HG03045 (cell line): Measurements from ENCODE around the gene NANOS1.
A peak's percentile ranks its signal among the peaks of the same experiment; 100 is the strongest.
"Not testable (repeated sequence)": the region's sequence is repeated elsewhere in the genome, so short reads cannot be mapped to it uniquely, and the experiment has no call there.

Source experiments
- ATAC-seq: cut with Tn5 transposase; IDR thresholded peaks from one replicate; pipeline ENCODE4 v1.9.1; 2021; ENCODE audit warnings: mild to moderate bottlenecking, moderate library complexity; ENCODE audit not compliant: unreplicated experiment

The NANOS1 gene

DNA sequence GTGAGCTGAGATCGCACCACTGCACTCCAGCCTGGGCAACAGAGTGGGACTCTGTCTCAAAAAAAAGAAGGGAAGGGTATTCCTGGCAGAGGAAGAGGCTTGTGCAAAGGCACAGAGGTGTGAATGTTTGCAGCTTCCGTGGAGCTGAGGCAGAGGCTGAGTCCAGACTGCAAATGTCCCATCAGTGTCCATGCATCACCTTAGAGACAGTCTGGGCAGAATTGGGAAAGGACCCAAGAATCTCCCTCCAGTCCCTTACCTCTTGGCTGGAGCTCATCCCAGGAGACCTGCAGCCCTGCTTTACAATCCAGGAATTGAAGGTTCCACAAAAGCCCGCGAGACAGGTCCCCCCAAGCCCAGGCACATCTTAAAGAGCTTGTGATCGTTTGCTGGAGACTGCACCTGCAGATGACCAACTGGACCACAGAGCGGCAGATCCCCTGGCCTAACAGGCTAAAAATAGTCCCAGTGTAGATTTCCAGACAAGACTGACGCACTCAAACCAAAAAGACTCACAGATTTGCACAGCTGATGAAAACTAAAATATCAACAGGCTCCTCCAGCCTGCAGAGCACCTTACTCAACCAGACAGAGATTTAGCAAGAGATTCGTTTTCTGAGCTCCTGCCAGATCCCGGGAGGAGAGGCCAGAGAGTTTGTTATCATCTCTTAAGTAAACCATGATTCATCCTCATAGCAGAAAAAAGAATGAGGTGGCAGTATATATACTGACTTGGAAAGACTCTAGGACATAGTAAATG, 22.9 kb upstream of the NANOS1 start:
- no peak for ATAC-seq

DNA sequence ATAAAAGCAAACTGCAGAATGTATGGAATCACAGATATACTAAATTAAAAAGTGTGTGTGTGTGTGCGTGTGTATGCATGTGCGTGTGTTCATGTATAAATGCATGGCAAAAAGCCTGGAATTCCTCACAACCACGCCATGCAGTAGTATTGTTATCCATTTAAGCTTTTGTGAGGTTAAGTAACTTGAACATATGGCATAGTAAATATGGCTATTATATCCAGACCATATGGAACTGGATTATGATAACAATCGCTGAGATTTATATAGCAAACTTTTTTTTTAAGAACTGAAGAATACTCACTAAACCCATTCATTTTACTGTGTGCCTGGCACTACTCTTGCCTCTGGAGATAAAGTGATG, 22.3 kb upstream of the NANOS1 start:
- no peak for ATAC-seq

DNA sequence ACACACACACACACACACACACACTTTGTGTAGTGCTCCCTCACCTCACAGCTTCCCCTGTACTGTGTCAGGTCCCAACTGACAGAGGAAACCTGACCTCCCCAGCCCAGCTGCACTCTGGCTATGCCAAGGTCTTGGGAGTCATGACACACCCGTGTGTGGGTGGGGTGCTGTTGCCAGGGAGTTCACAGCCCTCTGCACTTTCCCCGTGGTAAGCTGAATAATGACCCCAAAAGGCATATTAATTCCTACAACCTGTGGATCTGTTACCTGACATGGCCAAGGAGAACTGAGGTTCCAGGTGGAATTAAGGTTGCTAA, 8.9 kb upstream of the NANOS1 start:
- no peak for ATAC-seq

DNA sequence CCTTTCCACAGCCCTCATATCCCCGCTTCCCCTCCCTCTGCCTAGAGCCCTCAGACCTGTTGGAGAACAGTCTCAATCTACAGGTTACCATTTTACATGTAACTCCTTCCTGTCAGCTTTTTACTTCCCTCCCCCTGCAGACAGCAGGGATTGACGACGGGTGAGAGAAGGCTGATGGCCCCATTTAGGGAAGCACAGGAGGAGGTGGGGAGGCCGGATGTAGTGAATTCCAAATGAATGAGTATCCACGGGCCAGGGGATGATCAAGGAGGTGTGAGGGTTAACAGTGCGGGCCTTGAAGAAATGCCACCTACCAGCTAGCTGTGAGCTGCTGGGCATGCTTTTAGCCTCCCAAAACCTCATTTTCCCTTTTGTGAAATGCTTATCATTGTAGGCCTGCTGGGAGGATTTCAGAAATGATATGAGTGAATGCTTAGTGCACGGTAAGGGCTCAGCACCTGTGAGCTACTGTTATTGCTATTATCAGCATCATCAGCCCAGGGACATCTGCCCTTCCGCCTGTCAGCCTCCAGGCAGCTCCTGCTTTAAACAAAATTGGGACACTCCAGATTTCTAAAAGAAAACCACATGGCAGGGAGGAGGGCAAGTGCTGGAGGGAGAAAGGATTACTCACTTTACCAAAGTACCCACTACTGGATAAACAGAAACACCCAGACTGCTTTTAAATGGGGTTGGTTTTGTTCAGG, 6.5 kb upstream of the NANOS1 start:
- no peak for ATAC-seq

DNA sequence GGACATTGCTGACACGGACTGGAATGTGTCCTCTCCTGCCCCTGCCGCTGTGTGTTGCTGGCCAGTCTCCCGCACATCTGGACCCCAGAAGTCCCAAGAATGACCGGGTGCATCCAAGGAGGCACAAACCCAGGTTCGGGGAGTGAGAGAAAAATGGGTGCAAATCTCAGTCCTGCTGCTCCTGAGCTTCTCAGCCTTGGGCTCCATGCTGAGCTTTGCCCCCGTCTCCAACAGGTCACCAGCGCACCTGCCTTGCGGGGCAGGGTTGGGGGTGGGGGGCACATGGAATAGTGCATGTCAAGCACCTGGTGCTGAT, 6.0 kb upstream of the NANOS1 start:
- no peak for ATAC-seq

DNA sequence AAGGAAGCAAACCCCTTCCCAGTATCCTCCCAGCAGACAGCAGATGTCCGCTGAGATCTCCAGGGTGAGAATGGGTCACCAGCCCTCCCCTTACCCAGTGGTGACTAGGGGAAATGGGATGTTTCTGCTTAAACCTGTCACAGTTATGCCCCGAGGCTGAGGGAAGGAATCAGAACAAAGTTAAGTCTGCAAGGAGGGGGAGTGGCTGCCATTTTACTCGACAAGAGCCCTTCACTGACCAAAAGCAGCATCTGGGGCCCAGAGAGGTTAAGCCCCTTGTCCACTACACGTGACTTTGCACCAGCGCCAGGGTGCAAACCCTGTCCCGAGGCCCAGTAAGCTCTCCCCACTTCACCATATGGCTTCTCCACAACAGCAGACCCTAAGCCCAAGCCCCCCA, 4.6 kb upstream of the NANOS1 start:
- no peak for ATAC-seq

DNA sequence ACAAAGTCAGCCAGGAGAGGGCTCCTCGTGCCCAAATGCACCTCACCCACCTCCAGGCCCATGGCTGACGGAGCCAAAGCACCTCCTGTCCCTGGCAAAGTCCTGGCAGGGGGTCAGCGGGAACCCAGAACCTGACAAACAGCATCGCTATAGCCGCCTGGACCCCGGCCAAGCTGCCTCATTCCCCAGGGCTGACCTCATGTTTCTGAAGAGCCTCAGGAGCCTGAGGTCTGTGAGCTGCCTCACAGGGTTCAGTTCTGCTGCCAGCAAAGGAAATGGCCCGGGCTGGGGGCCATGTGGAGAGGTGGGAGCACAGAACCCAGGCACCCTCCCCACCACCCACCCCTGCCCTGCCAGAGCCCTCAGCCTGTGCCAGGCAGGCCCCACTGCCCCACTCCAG, 4.2 kb upstream of the NANOS1 start:
- no peak for ATAC-seq

DNA sequence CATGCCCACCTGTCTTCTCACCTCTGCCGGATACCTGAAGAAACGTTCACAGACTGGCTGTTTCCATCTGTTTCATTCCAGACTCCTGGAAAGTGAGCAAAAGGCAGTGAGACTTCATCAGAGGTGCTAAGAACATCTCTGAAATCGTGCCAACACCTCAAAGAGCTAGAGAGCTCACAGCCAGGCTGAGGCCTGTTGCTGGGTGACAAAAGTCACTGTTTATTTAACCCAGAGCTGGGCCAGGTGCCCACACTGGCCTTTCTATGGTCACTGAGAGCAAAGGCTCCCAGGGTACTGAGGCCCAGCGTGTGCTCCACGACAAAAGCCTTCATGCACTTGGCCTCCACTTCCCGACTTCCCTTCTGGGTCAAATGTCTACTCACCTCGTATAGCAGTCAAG, 3.7 kb upstream of the NANOS1 start:
- ATAC-seq, result no peak

DNA sequence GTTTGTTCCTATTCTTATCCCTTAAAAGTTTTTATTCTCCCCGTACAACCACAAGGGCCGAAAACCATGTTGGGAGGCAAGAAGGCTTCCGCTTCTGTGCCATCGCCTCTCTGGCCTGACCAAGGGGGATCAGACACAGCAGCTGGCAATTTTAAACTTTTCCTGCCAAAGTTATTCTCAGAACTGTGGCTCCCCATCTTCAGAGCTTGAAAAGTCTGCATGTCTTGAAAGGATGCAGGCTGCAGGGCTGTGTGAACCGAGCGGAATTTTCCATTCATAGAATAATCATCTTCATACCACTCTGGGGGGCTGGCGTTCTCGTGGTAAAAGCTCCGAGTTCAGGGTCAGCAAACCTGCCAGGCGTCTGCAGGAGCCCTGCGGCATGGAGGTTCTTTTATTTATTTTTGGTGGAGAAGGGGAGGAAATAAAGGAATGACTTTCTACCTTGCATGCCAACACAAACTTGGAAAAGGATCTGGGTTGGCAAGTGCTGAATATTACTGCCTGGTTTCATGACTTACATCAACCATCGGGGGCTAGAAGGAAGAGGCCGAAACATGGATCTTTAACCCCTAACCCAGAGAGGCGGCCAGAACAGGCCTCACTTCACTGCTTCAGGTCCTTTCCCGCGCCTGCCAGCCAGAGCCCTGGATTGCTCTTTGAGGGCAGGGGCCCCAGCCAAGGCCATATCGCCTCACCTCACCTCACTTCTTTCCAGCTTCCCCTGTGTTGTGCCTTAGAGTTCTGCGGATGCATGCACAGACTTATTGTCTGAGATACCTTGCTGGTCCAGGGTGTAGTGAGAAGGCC, 3.0 kb upstream of the NANOS1 start:
- ATAC-seq, result no peak

DNA sequence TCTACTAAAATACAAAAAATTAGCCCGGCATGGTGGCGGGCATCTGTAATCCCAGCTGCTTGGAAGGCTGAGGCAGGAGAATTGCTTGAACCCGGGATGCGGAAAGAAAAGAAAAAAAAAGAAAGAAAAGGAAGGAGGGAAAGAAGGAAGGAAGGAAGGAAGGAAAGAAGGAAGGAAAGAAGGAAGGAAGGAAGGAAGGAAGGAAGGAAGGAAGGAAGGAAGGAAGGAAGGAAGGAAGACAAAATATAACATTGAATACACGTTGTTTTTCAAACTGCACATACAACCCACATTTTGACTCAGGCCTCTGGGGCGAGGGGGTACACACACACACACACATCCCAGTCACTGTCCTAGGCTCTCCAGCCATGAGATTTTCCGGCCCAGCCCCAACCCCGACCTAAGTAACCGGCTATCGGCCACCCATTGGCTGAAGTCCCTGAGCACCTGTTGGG, 1.0 kb upstream of the NANOS1 start:
- ATAC-seq, result not testable (repeated sequence)

DNA sequence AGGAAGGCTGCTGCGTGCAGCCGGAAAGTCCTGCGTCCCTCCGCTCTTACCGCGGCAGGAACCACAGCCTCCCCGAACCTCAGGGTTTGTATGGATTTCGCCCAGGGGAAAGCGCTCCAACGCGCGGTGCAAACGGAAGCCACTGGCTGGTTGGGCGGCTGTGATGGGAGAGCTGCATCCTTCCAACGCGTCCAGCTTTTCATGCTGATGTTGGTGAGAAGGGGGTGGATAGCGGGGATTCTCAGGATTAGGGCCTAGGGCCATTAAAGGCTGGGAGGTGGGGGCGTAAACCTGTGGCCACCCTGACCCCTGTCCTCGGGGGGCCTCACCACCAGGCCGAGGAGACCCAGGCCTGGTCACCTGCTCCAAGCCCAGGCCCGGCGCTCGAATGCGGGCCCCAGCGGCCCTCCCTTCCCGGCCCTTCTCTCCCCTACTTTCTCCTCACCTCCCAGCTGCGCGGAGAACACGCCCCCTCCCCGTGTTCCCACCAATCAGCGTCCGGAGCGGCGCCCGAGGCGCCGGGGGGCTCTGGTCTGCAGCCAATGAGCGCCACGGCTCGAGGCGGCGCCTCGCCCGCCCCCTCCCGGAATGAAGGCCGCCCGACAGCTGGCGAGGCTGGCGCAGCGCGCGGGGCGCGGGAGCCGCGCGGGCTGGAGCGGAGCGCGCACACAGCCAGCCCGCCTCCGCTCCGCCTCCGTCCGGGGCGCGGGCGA, 458 bp upstream of the NANOS1 start:
- peak; percentile 74 for ATAC-seq

DNA sequence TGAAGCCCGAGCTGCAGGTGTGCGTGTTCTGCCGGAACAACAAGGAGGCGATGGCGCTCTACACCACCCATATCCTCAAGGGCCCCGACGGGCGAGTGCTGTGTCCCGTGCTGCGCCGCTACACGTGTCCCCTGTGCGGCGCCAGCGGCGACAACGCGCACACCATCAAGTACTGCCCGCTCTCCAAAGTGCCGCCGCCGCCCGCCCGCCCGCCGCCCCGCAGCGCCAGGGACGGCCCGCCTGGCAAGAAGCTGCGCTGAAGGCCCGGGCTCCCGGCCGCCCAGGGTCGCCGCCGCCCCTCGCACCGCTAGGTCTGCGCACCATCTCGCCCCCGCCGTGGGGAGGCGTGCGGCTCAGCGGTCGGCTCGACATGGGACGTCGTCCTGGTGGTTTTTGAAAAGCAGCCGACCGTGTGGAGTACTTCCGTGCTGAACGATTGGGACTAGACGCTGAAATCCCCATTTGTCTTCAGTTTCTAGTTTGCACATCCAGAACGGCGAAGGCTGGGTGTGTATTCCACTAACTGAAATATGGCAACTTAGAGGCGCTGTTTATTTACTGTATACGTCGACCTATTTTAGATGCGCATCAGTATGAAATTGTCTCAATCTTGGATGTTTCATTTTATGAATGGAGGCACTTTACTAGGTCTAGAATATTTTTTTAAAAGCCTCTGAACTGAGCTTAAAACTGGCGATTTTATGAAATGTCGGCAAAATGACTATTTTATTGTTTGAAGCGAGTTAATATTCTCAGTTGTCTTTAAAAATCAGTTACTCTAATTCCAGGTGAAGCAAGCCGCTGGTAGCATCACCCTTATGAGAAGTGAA, 1.1 kb downstream of the NANOS1 start:
- ATAC-seq, result peak; percentile 50

DNA sequence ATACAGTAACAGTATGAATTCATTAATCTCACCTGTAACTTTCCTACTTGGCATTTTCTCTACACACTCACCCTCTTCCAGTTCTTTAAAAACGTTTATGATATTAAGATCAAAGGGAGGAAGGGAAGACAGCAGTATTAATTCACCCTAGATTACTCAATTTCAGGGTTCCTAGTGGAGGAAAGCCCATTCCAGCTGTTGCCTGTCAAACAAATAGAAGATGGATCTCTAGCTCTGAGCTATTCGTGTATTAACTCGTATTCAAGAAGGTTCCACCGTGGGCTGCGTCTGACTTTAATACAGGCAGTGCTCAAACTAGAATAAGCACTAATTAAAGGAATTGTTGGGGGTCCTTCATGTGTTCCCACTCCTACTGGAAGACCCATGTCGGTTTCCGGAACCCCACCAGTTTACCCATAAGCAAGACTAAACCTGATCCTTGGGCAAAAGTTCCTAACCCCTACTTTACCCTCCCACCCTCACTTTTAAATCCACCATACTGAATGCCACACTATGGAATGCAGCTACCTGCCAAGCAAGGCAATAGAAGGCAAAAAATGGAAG, 2.1 kb downstream of the NANOS1 start:
- no peak for ATAC-seq

DNA sequence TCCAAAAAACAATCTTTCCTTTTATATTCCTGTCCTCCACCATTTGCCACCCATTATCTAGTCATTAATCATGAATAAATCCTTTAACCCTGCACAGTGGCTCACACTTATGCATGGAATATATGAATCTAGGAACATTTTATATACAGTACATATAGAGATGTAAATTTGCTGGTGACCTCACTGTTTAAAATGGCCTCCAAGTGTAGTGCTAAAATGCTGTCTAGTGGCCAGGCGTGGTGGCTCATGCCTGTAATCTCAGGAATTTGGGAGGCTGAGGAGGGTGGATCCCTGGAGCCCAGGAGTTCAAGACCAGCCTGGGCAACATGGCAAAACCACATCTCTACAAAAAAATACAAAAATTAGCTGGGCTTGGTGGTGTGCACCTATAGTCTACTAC, 9.6 kb downstream of the NANOS1 start:
- no peak for ATAC-seq

DNA sequence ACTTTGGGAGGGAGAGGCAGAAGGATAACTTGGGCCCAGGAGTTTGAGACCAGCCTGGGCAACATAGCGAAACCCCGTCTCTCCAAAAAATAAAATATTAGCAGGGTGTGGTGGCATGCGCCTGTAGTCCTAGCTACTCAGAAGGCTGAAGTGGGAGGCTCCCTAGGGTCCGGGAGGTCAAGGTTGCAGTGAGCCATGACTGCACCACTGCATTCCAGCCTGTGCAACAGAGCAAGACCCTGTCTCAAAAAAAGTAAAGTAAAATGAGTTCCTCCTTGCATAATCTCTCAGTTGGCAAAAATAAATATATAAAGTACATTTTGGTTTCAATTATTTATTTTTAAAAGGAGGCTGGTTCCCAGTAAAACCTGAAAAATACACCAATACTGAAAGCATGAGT, 11.8 kb downstream of the NANOS1 start:
- ATAC-seq, result no peak

DNA sequence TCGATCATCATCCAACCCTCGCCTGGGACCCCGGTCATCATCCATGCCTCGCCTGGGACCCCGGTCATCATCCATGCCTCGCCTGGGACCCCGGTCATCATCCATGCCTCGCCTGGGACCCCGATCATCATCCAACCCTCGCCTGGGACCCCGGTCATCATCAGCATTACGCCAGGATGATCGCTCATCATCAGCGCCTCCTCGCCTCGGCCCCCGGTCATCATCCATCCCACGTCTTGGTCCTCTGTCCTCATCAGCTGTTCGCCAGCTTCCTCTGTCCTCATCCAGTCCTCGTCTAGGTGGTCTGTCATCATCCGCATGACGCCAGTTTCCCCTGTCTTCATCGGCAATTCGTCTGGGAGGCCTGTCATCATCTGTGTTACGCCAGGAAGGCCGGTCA, 12.7 kb downstream of the NANOS1 start:
- ATAC-seq, result no peak

DNA sequence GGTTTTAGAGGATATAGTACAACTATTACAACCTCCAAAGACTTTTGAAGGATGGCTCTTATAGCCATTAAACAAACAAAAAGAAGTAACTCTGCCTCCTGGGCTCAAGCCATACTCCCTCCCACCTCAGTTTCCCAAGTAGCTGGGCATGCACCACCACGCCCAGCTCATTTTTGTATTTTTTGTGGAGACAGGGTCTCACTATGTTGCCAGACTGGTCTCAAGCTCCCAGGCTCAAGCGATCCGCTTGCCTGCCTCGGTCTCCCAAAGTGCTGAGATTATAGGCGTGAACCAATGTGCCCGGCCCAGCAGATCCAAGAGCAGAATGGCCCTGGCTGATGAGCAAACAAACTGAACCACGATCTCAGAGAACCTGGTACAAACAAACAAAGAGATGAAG, 16.0 kb downstream of the NANOS1 start:
- no peak for ATAC-seq

DNA sequence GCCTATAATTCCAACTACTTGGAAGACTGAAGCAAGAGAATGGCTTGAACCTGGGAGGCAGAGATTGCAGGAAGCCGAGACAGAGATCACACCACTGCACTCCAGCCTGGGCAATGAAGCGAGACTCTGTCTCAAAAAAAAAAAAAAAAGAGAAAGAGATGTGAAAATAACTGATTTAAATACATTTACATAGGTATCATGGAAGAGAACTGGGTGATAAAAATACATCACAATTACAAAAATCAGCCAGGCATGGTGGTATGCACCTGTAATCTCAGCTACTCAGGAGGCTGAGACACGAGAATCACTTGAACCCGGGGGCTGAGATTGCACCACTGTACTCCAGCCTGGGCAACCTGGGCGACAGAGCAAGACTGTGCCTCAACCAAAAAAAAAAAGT, 19.8 kb downstream of the NANOS1 start:
- no peak for ATAC-seq

DNA sequence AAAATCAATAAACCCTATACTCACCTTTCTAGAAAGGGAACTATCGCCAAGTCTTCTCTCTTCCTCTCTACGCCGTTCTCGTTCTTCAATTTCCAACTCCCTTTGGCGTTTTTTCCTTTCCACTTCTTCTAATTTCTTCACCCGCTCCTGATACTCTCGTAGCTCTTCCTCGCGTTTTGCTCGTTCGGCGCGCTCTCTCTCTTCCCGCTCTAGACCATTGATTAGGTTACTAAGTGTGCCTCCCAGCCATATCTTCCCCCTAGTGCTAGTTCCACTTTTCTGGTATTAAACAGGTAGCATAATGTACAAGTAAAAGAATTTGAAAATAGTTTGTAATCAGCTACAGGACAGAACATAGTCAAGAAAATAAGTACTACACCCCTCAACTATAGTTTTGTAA, 20.3 kb downstream of the NANOS1 start:
- no peak for ATAC-seq

DNA sequence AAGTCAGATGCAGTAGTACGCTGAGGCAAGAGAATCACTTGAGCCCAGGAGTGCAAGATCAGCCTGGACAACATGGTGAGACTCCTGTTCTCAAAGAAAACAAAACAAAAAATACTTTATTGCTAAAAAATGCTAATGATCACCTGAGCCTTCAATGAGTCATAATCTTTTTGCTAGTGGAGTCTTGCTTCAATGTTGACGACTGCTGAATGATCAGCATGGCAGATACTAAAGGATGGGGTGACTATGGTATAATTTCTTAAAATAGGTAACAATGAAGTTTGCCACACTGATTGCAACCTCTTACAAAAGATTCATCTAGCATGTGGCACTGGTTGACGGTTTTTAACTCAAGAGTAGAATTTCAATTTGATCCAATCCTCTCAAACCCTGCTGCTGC, 22.3 kb downstream of the NANOS1 start:
- ATAC-seq, result no peak
